ENCODE data around the gene TBL3.
A peak's percentile ranks its signal among the peaks of the same experiment; 100 is the strongest.

The TBL3 gene

DNA sequence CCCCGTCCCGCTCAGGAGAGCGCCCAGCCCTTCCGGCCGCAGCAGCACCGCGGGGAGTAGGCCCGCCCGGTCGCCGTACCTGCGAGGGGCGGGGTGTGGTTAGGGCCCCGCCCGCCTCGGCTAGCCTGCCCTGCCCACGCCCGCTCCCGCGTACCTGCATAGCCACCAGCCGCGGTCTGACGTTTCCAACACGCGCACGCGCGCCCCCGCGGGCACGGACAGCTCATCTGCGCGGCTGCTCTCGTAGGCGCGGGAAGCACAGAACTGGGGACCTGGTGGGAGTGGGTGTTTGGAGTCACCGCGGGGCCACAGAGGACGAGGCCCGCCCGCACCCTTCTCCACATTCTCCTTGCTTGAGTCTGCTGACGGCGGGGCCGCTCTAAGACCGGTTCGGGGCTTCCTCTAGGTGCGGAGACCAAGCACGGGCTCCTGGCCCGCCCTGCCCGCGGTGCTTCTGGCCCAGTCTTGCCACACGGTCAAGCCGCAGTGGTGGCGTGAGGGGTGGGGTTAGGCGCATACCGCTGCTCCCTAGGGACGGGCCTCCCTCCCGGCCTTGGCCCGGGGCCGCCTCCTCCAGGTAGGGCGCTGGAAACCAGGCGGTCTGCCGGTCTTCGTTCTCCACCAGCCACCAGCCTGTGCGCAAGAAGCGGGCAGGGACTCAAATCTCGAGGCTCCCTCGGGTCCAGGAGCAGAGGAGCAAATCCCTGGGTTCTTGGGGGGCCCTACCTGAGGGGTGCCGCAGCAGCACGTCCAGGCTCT, 7.6 kb downstream of the TBL3 start:
- TF ChIP-seq TAF1 (IDR thresholded peaks at IDR 0.05; ENCODE audit: borderline replicate concordance, insufficient read depth, low read length) (no peak), FOXP2 (optimal IDR thresholded peaks at IDR 0.05; ENCODE audit: borderline replicate concordance, extremely low read depth, extremely low read length, insufficient read depth) (no peak), POLR2AphosphoS5 (IDR thresholded peaks at IDR 0.05; ENCODE audit: low read depth, low read length) (no peak), SIN3A (IDR thresholded peaks at IDR 0.05; ENCODE audit: borderline replicate concordance, insufficient read depth, low read length) (no peak)
- TF ChIP-seq, protein P1, sequence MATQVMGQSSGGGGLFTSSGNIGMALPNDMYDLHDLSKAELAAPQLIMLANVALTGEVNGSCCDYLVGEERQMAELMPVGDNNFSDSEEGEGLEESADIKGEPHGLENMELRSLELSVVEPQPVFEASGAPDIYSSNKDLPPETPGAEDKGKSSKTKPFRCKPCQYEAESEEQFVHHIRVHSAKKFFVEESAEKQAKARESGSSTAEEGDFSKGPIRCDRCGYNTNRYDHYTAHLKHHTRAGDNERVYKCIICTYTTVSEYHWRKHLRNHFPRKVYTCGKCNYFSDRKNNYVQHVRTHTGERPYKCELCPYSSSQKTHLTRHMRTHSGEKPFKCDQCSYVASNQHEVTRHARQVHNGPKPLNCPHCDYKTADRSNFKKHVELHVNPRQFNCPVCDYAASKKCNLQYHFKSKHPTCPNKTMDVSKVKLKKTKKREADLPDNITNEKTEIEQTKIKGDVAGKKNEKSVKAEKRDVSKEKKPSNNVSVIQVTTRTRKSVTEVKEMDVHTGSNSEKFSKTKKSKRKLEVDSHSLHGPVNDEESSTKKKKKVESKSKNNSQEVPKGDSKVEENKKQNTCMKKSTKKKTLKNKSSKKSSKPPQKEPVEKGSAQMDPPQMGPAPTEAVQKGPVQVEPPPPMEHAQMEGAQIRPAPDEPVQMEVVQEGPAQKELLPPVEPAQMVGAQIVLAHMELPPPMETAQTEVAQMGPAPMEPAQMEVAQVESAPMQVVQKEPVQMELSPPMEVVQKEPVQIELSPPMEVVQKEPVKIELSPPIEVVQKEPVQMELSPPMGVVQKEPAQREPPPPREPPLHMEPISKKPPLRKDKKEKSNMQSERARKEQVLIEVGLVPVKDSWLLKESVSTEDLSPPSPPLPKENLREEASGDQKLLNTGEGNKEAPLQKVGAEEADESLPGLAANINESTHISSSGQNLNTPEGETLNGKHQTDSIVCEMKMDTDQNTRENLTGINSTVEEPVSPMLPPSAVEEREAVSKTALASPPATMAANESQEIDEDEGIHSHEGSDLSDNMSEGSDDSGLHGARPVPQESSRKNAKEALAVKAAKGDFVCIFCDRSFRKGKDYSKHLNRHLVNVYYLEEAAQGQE (IDR thresholded peaks at IDR 0.05; ENCODE audit: insufficient read depth in 1 of 2, low read depth in 2 of 2, low read length in 2 of 2), result no peak

DNA sequence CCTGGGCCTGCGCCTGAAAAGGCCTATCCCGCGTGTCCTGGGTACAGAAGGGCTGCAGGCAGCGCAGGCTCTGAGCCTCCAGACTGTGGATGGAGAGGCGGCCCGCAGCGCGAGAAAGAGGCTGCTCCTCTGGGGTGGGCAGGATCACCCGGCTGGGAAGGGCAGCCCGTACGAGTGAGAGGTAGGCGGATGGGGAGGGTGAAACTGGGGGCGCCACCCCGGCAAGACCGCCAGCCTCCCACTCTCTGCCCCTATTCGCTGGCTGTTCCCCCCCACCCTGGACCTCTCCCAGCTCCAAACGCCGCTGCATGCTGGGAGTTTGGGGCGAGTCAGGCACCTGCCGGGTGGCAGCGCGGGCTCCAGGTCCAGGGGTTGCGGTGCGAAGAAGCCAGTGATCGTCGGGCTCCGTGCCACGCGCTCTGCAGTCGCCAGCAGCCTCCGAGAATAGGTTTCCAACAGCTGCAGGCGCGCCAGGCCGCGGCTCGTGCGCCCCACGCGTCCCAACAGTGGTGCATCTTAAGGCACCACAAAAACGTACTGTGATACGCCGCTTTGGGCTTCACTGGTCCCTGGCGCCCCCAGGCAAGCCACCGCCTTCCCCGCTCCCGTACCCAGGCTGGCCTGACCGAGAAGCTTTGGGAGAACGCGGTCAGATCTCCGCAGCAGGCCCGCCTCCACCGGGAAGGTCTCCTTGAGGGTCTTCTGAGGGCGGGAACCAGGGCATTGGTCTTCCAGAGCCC, 8.3 kb downstream of the TBL3 start:
- TF ChIP-seq FOXP2 (optimal IDR thresholded peaks at IDR 0.05; ENCODE audit: borderline replicate concordance, extremely low read depth, extremely low read length, insufficient read depth) (no peak), POLR2AphosphoS5 (IDR thresholded peaks at IDR 0.05; ENCODE audit: low read depth, low read length) (0 out of 2 replicates have a peak, but pooled peaks have one; percentile 27)

DNA sequence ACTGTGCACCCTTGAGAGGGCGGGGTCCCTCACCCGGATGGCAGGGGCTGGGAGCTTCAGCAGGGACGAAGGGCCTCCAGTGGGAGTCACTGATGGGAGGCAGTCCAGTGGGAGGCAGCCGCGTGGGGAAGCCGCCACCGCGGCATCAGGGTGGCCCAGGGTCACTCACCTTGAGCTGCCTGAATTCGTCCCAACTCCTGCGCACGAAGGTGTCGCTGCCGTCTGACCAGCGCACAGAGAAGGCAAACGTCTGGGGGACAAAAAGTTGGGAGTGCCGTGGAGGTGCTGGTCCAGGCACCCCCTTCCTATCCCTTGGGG, 8.9 kb downstream of the TBL3 start:
- TF ChIP-seq FOXP2 (optimal IDR thresholded peaks at IDR 0.05; ENCODE audit: borderline replicate concordance, extremely low read depth, extremely low read length, insufficient read depth), result no peak
- TF ChIP-seq SIN3A (IDR thresholded peaks at IDR 0.05; ENCODE audit: borderline replicate concordance, insufficient read depth, low read length), result no peak
- TF ChIP-seq TAF1 (IDR thresholded peaks at IDR 0.05; ENCODE audit: borderline replicate concordance, insufficient read depth, low read length), result no peak
- TF ChIP-seq, protein P1 (IDR thresholded peaks at IDR 0.05; ENCODE audit: insufficient read depth in 1 of 2, low read depth in 2 of 2, low read length in 2 of 2), result no peak
- no peak for TF ChIP-seq POLR2AphosphoS5 (IDR thresholded peaks at IDR 0.05; ENCODE audit: low read depth, low read length)

DNA sequence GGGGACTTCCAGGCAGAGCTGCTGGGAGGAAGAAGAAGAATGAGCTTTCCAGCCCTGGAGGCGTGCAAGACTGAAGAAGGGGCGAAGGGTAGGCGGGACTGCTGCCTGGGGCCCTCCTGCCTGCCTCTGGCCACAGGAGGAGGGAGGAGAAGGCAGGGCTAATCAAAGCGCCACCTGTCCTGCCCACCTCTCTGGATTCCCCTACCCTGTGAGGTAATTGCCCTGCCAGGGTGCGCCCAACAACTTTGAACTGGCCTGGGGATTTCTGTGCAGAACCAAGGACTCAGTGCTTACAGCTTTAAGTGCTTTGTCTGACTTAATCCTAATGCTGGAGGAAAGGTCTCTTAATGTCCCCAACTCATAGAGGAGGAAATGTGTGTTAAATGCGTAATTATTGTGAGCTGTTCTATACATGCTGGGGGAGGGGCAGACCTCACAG, 9.6 kb downstream of the TBL3 start, which contains the start of gene NOXO1:
TSS of gene NOXO1 (minus strand) at position 72 of the 439 bp plus-strand sequence. CDS start 290 bp downstream, outside the sequence.
- TF ChIP-seq, protein P1 (IDR thresholded peaks at IDR 0.05; ENCODE audit: insufficient read depth in 1 of 2, low read depth in 2 of 2, low read length in 2 of 2), result no peak
- no peak for TF ChIP-seq POLR2AphosphoS5 (IDR thresholded peaks at IDR 0.05; ENCODE audit: low read depth, low read length)
- TF ChIP-seq SIN3A (IDR thresholded peaks at IDR 0.05; ENCODE audit: borderline replicate concordance, insufficient read depth, low read length), result no peak
- no peak for TF ChIP-seq TAF1 (IDR thresholded peaks at IDR 0.05; ENCODE audit: borderline replicate concordance, insufficient read depth, low read length)
- no peak for TF ChIP-seq FOXP2 (optimal IDR thresholded peaks at IDR 0.05; ENCODE audit: borderline replicate concordance, extremely low read depth, extremely low read length, insufficient read depth)

DNA sequence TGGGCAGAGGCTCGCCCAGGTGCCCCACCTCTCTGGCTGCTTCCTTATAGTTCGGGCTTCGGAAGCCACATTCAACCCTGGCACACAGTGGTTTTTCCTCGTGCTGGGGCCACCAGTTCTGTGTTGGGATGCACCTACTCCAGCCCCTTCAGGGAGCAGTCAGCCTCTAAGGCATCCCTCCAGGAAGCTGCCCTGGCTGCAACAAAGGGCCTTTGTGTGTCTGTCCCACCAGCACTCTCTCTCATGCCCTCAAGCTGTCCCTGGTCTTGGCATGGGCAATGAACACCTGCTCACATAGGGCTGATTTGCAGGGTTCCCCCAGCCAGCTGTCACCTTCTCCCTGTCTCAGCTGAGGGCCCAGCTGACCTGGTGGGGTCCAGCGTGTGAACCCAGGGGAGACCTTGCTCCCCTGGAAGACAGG, 10.2 kb downstream of the TBL3 start:
- TF ChIP-seq TAF1 (IDR thresholded peaks at IDR 0.05; ENCODE audit: borderline replicate concordance, insufficient read depth, low read length) (no peak), POLR2AphosphoS5 (IDR thresholded peaks at IDR 0.05; ENCODE audit: low read depth, low read length) (no peak), SIN3A (IDR thresholded peaks at IDR 0.05; ENCODE audit: borderline replicate concordance, insufficient read depth, low read length) (no peak), FOXP2 (optimal IDR thresholded peaks at IDR 0.05; ENCODE audit: borderline replicate concordance, extremely low read depth, extremely low read length, insufficient read depth) (no peak)
- TF ChIP-seq, protein P1 (IDR thresholded peaks at IDR 0.05; ENCODE audit: insufficient read depth in 1 of 2, low read depth in 2 of 2, low read length in 2 of 2), result no peak
